Osteoblast (primary cell): ENCODE data around the gene FGF12. TPM values are rescaled to one million over a fixed set of nuclear protein-coding genes. Genes with fewer than 3 reads are reported as not detected.

Experiments
- DNase-seq: peaks from one replicate; pipeline ENCODE4 v3.0.0; 2011; ENCODE audit warnings: low spot score, mixed read lengths; ENCODE audit not compliant: insufficient read length; ENCODE audit errors: missing footprints
- H2AFZ ChIP-seq: 2 replicates; pipeline ENCODE4 v1.6.0; 2011; ENCODE audit warnings: mild to moderate bottlenecking, low read length
- H3K27ac ChIP-seq: 2 replicates; pipeline ENCODE4 v1.5.1; 2011; ENCODE audit warnings: mild to moderate bottlenecking, low read depth, low read length, moderate library complexity
- H3K27me3 ChIP-seq: 2 replicates; pipeline ENCODE4 v1.6.0; 2012; ENCODE audit warnings: mild to moderate bottlenecking, control low read depth, inconsistent platforms, low read length, moderate library complexity; ENCODE audit not compliant: insufficient read depth
- H3K36me3 ChIP-seq: 2 replicates; pipeline ENCODE4 v1.5.1; 2011; ENCODE audit warnings: mild to moderate bottlenecking, low read length, control low read depth, moderate library complexity; ENCODE audit not compliant: insufficient read depth
- H3K4me1 ChIP-seq: 2 replicates; pipeline ENCODE4 v1.5.1; 2011; ENCODE audit warnings: mild to moderate bottlenecking, low read length, control low read depth, moderate library complexity; ENCODE audit not compliant: insufficient read depth
- H3K4me2 ChIP-seq: 2 replicates; pipeline ENCODE4 v1.6.0; 2011; ENCODE audit warnings: mild to moderate bottlenecking, low read length; ENCODE audit not compliant: insufficient read depth
- H3K4me3 ChIP-seq: fragments of 200-600 bp; sonication (generic); 3 replicates; pipeline ENCODE4 v1.5.1; 2012; ENCODE audit warnings: mild to moderate bottlenecking, low read length, inconsistent platforms; ENCODE audit not compliant: insufficient read depth
- H3K79me2 ChIP-seq: 2 replicates; pipeline ENCODE4 v1.6.0; 2012; ENCODE audit warnings: mild to moderate bottlenecking, low read length, control low read depth, inconsistent platforms; ENCODE audit not compliant: insufficient read depth
- H3K9me3 ChIP-seq: 2 replicates; pipeline ENCODE4 v1.5.1; 2011; ENCODE audit warnings: low read depth, low read length, control low read depth
- H4K20me1 ChIP-seq: 2 replicates; pipeline ENCODE4 v1.6.0; 2012; ENCODE audit warnings: mild to moderate bottlenecking, low read length, control low read depth; ENCODE audit not compliant: insufficient read depth
- CTCF ChIP-seq: IDR thresholded peaks from 2 replicates; pipeline ENCODE4 v1.5.1; 2011; ENCODE audit warnings: mild to moderate bottlenecking, low read depth, low read length, moderate library complexity; ENCODE audit errors: extremely low read depth
- total RNA-seq: library from RNA; depleted of rRNA; stranded (reverse); fragments of >200 nt; gene quantifications from 2 replicates; pipeline ENCODE4 v1.2.3, GENCODE V29; 2012

Gene FGF12
- total RNA-seq, 1 donor = not detected

- H3K4me2 ChIP-seq = no peak overlapping the region
- no peak for TF ChIP-seq CTCF
- H3K9me3 ChIP-seq = no peaks in the 10 kb centered on the region
- H3K4me1 ChIP-seq = no peaks in the 10 kb centered on the region
- no peak overlapping the region for H3K27ac ChIP-seq
- H3K27me3 ChIP-seq = no peaks in the 10 kb centered on the region
- no peaks in the 10 kb centered on the region for H4K20me1 ChIP-seq
- H3K79me2 ChIP-seq = no peaks in the 10 kb centered on the region
- no peak overlapping the region for H2AFZ ChIP-seq
- H3K4me3 ChIP-seq = no peak overlapping the region
- H3K36me3 ChIP-seq = no peaks in the 10 kb centered on the region
- no peak for DNase-seq
These were observed 353.8 kb downstream of the FGF12 start for GRCh38 chr3:192373586-192373985.

GRCh38 chr3:192373032-192373431 is 354.3 kb downstream of the FGF12 start:
- no peak for TF ChIP-seq CTCF
- Histone ChIP-seq H3K27ac (no peak overlapping the region), H3K36me3 (no peaks in the 10 kb centered on the region), H3K79me2 (no peaks in the 10 kb centered on the region), H2AFZ (no peak overlapping the region), H3K4me1 (no peaks in the 10 kb centered on the region), H3K27me3 (no peaks in the 10 kb centered on the region), H4K20me1 (no peaks in the 10 kb centered on the region), H3K9me3 (no peaks in the 10 kb centered on the region), H3K4me3 (no peak overlapping the region), H3K4me2 (no peak overlapping the region)
- DNase-seq = no peak

- no peaks in the 10 kb centered on the region for H3K27me3 ChIP-seq
- H3K9me3 ChIP-seq = no peaks in the 10 kb centered on the region
- H3K36me3 ChIP-seq = no peaks in the 10 kb centered on the region
- no peaks in the 10 kb centered on the region for H3K4me1 ChIP-seq
- no peaks in the 10 kb centered on the region for H3K79me2 ChIP-seq
- H3K4me3 ChIP-seq = no peak overlapping the region
- no peak overlapping the region for H3K4me2 ChIP-seq
- H3K27ac ChIP-seq = no peak overlapping the region
- no peak for DNase-seq
- no peak overlapping the region for H2AFZ ChIP-seq
- TF ChIP-seq CTCF = no peak
- H4K20me1 ChIP-seq = no peaks in the 10 kb centered on the region
These were observed 354.7 kb downstream of the FGF12 start for GRCh38 chr3:192372616-192373015.

- H3K4me2 ChIP-seq = no peak overlapping the region
- no peaks in the 10 kb centered on the region for H3K9me3 ChIP-seq
- no peak for DNase-seq
- H2AFZ ChIP-seq = no peak overlapping the region
- no peak for TF ChIP-seq CTCF
- no peaks in the 10 kb centered on the region for H3K79me2 ChIP-seq
- no peaks in the 10 kb centered on the region for H3K27me3 ChIP-seq
- H3K4me3 ChIP-seq = no peak overlapping the region
- no peaks in the 10 kb centered on the region for H3K4me1 ChIP-seq
- H4K20me1 ChIP-seq = no peaks in the 10 kb centered on the region
- H3K27ac ChIP-seq = no peak overlapping the region
- H3K36me3 ChIP-seq = no peaks in the 10 kb centered on the region
These were observed 355.4 kb downstream of the FGF12 start for GRCh38 chr3:192371870-192372400.
